Measurements from ENCODE around the gene FCN1. TPM values are rescaled to one million over a fixed set of nuclear protein-coding genes. Genes with fewer than 3 reads are reported as not detected.

The FCN1 gene
- total RNA-seq, 2 experiments from 2014 or later, result not detected

DNA sequence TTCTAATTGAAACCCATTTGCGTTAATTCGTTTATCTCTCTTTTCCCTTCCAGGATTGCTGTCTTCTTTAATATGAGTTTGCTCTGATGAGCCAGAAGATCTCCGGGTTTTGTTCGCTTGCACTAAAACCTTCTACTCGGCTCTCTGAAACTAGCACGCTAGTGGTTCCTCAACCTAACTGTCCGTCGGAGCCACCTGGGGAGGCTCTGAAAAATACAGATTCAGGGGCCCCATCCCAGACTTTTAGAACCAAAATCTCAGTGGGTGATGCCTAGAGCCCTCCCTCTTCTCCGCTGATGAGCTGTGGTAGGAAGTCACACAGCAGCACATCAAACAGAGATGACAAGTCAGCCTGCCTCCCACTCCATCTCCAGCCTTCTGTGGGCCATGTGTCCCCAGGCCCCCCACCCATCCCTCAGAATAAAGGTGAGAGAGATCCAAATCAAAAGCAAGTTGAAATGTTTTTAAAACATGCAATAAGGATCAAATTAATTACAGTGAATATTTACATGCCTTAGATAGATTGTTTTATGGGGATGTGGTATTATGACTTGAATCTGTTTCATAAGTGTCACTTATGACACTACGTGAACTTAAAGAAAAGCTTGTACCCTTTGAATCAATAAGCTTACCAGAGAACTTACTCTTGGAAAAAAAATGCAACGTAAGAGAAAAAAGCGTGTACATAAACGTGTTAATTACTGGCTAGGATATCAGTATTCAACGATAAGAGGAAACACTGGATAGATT, 20.7 kb downstream of the FCN1 start:
- H3K9me3 Mint-ChIP-seq, result peaks cover 9% of the 10 kb centered on the region
- H3K36me3 Mint-ChIP-seq, result no peaks in the 10 kb centered on the region
- CTCF ChIA-PET, result no interaction called here
- H3K27ac Mint-ChIP-seq, result no peak overlapping the region
- H3K4me1 Mint-ChIP-seq (ENCODE audit: low read depth), result no peaks in the 10 kb centered on the region
- intact Hi-C loops (cut with micrococcal nuclease), result no loop called here
- no peak overlapping the region for H3K4me3 Mint-ChIP-seq
- no peak for DNase-seq
- peaks cover 17% of the 10 kb centered on the region for H3K27me3 Mint-ChIP-seq
- POLR2A ChIA-PET, result no interaction called here

DNA sequence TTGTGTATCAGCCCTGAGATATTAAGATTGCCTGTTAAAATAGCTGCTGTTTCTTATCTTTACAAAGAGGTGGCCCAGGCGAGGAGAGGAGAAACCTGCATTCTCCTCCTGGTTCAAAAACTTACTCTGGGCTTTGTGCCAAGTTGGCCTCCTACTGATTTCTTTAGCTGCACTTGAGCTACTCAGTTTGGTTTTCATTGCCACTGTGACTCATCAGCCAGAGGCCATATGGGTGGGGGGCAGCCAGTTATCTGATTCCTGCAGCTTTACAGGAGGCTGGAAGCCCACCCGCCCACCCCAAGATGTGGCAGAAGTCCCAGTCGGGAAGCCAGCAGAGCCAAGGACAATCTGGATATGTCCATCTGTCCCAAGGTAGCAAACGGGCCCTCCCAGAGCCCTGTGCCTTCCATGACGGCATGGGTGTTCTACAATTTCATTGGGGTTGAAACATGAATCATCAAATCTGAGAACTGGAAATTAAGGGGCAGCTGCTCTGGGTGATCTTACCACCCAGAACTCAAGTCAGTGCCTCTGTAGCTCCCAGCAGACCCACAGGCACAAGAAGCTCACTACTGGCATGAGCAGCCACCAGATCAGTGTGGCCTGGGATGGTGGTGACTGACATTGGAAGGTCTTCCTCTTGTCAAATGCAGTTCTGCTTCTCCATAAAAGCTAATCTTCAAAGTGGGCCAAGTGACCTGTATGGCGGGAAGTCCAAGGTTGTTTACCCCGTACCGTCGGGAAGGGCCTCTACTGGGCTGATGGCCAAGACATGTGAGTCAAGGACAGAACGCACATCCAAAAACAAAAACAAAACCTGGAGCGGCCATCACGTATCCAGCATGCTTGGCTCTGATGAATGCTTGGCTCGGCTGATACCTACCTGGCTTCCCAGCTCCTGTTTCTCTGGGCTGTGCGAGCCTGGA, 21.5 kb downstream of the FCN1 start:
- no peaks in the 10 kb centered on the region for H3K4me1 Mint-ChIP-seq (ENCODE audit: low read depth)
- H3K4me3 Mint-ChIP-seq, result no peak overlapping the region
- no peaks in the 10 kb centered on the region for H3K36me3 Mint-ChIP-seq
- CTCF ChIA-PET, result no interaction called here
- H3K9me3 Mint-ChIP-seq, result peaks cover 9% of the 10 kb centered on the region
- POLR2A ChIA-PET, result no interaction called here
- peaks cover 21% of the 10 kb centered on the region for H3K27me3 Mint-ChIP-seq
- intact Hi-C loops (cut with micrococcal nuclease), result no loop called here
- H3K27ac Mint-ChIP-seq, result no peak overlapping the region
- DNase-seq, result no peak

DNA sequence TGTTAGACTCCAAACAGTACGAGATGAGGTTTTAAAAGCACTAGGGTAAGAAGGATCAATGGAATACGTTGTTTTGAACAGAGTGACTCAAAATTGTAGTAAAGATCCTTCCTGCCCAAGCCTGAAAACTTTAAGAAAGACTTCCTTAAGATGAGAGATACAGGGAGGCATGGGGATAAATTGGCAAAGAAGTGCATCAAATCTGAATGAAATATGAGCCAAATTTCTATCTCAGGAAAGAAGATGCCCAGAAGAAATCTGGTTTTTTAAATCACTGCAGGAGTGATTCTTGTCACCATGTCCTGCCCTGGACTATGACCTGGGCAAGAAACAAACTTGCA, 22.2 kb downstream of the FCN1 start:
- no peak overlapping the region for H3K27ac Mint-ChIP-seq
- no peaks in the 10 kb centered on the region for H3K36me3 Mint-ChIP-seq
- ChIA-PET CTCF (no interaction called here), POLR2A (no interaction called here)
- no peak overlapping the region for H3K4me3 Mint-ChIP-seq
- H3K9me3 Mint-ChIP-seq, result peaks cover 9% of the 10 kb centered on the region
- no peaks in the 10 kb centered on the region for H3K4me1 Mint-ChIP-seq (ENCODE audit: low read depth)
- no peak for DNase-seq
- intact Hi-C loops (cut with micrococcal nuclease), result no loop called here
- H3K27me3 Mint-ChIP-seq, result peaks cover 25% of the 10 kb centered on the region

DNA sequence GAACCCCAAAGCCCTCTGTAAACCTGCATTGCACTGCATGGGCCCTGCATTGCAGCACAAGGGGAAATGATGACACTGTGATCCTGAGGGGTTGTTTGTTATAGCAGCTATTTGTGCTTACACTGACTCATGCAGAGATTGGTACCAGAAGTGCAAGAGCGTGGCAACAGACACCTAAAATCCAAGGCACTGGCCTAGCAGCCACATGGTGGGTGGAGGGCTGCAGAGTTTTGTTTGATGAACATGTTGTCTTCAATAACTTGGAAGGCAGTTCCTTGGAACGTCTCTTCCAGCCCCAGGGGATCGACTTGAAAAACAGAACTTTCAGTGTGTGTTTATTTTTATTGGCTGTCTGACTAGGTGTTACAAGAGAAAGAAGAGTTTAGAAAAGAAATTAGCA, 22.6 kb downstream of the FCN1 start:
- no peaks in the 10 kb centered on the region for H3K36me3 Mint-ChIP-seq
- POLR2A ChIA-PET, result no interaction called here
- no peak overlapping the region for H3K4me3 Mint-ChIP-seq
- peaks cover 25% of the 10 kb centered on the region for H3K27me3 Mint-ChIP-seq
- peaks cover 9% of the 10 kb centered on the region for H3K9me3 Mint-ChIP-seq
- H3K27ac Mint-ChIP-seq, result no peak overlapping the region
- H3K4me1 Mint-ChIP-seq (ENCODE audit: low read depth), result no peaks in the 10 kb centered on the region
- no peak for DNase-seq
- intact Hi-C loops (cut with micrococcal nuclease), result no loop called here
- CTCF ChIA-PET, result no interaction called here

DNA sequence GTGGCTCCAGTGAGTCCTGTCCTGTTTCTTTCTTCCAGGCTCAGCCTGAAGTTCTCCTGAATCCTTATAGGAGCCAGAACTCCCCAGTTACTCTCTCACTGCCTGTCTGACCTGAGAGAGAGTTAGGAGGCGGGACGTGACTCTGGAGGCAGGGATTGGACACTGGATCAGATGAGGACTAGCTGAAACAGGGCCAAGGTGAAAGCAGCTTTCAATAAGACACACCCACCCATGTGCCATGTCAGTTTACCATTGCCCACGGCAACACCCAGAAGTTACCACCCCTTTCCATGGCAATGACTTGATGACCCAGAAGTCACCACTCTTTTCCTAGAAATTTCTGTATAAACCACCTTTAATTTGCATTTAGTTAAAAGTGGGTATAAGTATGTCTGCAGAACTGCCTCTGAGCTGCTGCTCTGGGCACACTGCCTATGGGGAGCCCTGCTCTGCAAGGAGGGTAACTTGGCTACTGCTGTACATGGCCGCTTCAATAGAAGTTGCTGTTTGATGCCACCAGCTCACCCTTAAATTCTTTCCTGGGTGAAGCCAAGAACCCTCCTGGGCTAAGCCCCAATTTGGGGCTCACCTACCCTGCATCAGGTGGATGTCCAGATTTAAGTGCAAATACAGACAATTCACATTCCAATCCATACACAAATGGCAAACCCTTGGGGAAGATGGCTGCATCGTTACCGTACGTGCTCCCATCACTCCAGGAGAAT, 23.4 kb downstream of the FCN1 start:
- no peaks in the 10 kb centered on the region for H3K4me1 Mint-ChIP-seq (ENCODE audit: low read depth)
- CTCF ChIA-PET, result no interaction called here
- H3K27me3 Mint-ChIP-seq, result peaks cover 25% of the 10 kb centered on the region
- H3K4me3 Mint-ChIP-seq, result no peak overlapping the region
- peaks cover 7% of the 10 kb centered on the region for H3K9me3 Mint-ChIP-seq
- intact Hi-C loops (cut with micrococcal nuclease), result no loop called here
- POLR2A ChIA-PET, result no interaction called here
- no peaks in the 10 kb centered on the region for H3K36me3 Mint-ChIP-seq
- DNase-seq, result no peak
- no peak overlapping the region for H3K27ac Mint-ChIP-seq

DNA sequence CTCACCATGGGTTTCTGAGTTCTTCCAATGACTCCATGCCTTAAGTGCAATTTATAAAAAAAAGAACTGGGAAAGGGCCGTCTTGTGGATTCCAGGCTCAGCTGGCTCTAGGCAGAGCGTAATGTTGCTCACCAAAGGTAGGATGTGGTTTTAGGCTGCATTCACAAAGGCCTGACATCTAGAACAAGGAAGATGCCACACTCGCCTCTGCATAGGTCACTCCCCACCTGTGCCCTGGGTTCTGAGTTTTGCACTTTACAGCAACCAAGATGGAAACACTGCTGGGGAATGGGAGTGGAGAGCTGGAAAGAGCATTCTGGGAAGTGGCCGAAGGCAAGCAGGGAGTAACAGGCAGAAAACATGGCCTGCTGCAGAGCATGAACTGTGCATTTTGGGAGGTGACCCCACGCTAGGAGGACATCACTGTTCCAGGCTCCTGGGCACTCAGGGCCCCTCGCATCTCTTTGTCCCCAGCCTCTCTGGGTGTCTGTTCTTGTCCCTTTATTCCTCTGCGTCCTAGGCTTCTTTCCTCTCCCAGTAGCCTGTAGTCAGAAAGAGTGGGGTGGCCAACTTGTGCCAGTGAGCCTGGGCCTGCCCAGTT, 24.8 kb downstream of the FCN1 start:
- no peaks in the 10 kb centered on the region for H3K9me3 Mint-ChIP-seq
- ChIA-PET CTCF (no interaction called here), POLR2A (no interaction called here)
- no peaks in the 10 kb centered on the region for H3K4me1 Mint-ChIP-seq (ENCODE audit: low read depth)
- peaks cover 24% of the 10 kb centered on the region for H3K27me3 Mint-ChIP-seq
- intact Hi-C loops (cut with micrococcal nuclease), result no loop called here
- H3K36me3 Mint-ChIP-seq, result no peaks in the 10 kb centered on the region
- no peak overlapping the region for H3K27ac Mint-ChIP-seq
- DNase-seq, result no peak
- no peak overlapping the region for H3K4me3 Mint-ChIP-seq

DNA sequence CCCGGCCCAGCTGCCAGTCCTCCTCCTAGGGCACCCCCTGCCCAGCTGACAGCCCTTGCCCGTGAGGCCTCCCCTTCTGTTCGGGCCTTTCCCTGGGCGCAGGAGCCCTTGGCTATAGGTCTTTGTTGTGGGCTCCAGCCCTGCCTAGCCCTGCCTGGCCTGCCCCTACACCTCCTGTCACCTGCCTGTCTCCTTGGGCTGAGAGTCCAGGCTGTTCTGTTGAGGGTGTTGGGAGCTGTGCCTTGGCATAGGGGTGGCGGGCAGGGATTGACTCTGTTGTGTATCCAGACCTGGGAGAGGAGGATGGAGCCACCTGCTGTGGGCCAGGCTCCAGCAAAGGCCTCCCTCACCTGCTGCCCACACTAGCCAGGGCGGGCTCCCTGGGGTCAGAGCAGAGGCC, 25.5 kb downstream of the FCN1 start:
- ChIA-PET CTCF (no interaction called here), POLR2A (no interaction called here)
- Mint-ChIP-seq H3K36me3 (no peaks in the 10 kb centered on the region), H3K27ac (no peak overlapping the region), H3K4me3 (no peak overlapping the region), H3K9me3 (no peaks in the 10 kb centered on the region), H3K4me1 (ENCODE audit: low read depth) (no peaks in the 10 kb centered on the region), H3K27me3 (peaks cover 22% of the 10 kb centered on the region)
- DNase-seq, result no peak
- intact Hi-C loops (cut with micrococcal nuclease), result no loop called here

DNA sequence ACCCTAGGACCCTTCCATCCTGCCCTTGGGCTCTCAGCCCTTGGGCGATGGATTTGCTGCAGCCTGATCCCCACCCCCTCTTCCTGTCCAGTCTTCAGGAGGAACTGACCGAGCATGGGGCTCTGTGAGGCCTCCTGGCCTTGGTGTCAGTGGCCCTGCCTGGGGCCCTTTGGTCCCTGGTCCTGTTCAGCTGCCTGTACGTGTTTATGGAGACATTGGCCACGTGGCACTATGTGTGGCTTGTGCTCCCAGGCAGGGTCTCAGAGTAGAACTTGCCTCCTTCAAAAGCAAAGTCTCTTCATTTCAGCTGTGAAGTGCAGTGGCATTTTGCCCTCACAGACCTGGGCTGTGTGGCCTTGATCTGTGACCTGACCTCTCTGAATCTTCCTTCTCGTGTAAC, 26.0 kb downstream of the FCN1 start:
- intact Hi-C loops (cut with micrococcal nuclease), result no loop called here
- no peak overlapping the region for H3K4me3 Mint-ChIP-seq
- ChIA-PET CTCF (no interaction called here), POLR2A (no interaction called here)
- H3K4me1 Mint-ChIP-seq (ENCODE audit: low read depth), result no peaks in the 10 kb centered on the region
- H3K27me3 Mint-ChIP-seq, result peaks cover 22% of the 10 kb centered on the region
- no peaks in the 10 kb centered on the region for H3K9me3 Mint-ChIP-seq
- H3K36me3 Mint-ChIP-seq, result no peaks in the 10 kb centered on the region
- DNase-seq, result no peak
- no peak overlapping the region for H3K27ac Mint-ChIP-seq

DNA sequence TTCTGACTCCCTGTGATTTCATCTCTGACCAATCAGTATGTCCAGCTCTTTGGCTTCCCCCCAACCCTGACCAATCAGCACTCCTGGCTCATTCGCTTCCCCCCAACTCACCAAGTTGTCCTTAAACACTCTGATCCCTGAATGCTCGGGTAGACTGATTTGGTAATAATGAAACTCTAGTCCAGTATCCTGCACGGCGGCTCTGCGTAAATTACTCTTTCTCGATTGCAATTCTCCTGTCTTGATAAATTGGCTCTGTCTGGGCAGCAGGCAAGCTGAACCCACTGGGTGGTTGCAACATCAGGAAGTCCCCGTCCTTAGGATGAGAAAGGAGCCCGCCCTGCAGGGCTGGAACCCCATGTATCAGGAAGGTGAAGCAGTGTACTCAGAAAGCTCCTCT, 26.7 kb downstream of the FCN1 start:
- ChIA-PET CTCF (no interaction called here), POLR2A (no interaction called here)
- Mint-ChIP-seq H3K4me1 (ENCODE audit: low read depth) (no peaks in the 10 kb centered on the region), H3K36me3 (no peaks in the 10 kb centered on the region), H3K4me3 (no peak overlapping the region), H3K27ac (no peak overlapping the region), H3K9me3 (no peaks in the 10 kb centered on the region), H3K27me3 (peaks cover 24% of the 10 kb centered on the region)
- no peak for DNase-seq
- intact Hi-C loops (cut with micrococcal nuclease), result no loop called here

DNA sequence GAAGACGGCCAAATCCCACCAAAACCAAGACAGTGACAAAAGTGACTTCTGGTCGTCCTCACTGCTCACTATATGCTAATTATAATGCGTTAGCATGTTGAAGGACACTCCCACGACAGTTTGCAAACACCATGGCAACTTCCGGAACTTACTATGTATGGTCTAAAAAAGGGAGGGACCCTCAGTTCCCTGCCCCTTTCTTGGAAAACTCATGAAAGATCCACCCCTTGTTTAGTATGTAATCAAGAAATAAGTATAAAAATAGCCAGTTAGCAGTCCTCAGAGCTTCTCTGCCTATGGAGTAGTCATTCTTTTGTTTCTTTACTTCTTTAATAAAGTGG, 27.6 kb downstream of the FCN1 start:
- H3K36me3 Mint-ChIP-seq, result no peaks in the 10 kb centered on the region
- intact Hi-C loops (cut with micrococcal nuclease), result no loop called here
- no peak overlapping the region for H3K27ac Mint-ChIP-seq
- DNase-seq, result no peak
- POLR2A ChIA-PET, result no interaction called here
- no peak overlapping the region for H3K4me3 Mint-ChIP-seq
- no peaks in the 10 kb centered on the region for H3K9me3 Mint-ChIP-seq
- peaks cover 20% of the 10 kb centered on the region for H3K27me3 Mint-ChIP-seq
- H3K4me1 Mint-ChIP-seq (ENCODE audit: low read depth), result no peaks in the 10 kb centered on the region
- CTCF ChIA-PET, result no interaction called here

DNA sequence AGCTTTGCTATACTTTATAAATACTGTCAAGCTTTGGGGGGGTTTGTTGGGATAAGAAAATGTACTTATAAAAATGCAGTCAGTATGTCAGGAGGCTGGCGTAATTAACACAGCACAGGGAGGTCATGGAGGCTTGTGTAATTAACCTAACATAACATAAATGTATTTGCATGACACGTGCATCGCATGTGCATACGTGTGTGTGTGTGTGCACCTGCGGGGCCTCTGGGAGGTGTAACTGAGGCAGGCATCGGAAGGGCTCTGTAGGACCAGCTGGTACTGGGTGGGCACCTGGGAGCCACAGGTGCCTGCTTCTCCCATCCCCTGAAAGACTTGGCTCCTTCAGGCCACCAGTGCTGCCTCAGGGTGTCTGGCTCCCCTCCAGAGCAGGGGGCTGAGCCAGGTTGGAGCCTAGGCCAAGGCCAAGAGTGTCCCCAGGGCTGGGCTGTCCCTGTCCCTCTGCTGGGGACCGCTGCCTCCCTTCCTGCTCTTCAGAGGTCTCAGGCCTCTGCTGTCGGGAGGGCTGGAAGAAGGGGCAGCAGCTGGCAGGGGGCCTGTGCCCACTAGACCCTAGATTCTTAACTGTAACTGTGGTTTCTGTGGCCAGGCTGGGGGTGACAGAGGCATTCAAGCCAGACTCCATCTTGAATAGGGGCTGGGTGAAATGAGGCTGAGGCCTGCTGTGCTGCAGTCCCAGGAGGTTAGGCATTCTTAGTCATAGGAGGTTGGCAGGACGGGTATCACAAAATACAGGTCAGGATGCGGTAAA, 28.1 kb downstream of the FCN1 start:
- ChIA-PET POLR2A (no interaction called here), CTCF (no interaction called here)
- peaks cover 17% of the 10 kb centered on the region for H3K27me3 Mint-ChIP-seq
- no peaks in the 10 kb centered on the region for H3K9me3 Mint-ChIP-seq
- H3K4me3 Mint-ChIP-seq, result no peak overlapping the region
- no peak overlapping the region for H3K27ac Mint-ChIP-seq
- H3K36me3 Mint-ChIP-seq, result no peaks in the 10 kb centered on the region
- no peaks in the 10 kb centered on the region for H3K4me1 Mint-ChIP-seq (ENCODE audit: low read depth)
- intact Hi-C loops (cut with micrococcal nuclease), result no loop called here
- DNase-seq, result no peak

DNA sequence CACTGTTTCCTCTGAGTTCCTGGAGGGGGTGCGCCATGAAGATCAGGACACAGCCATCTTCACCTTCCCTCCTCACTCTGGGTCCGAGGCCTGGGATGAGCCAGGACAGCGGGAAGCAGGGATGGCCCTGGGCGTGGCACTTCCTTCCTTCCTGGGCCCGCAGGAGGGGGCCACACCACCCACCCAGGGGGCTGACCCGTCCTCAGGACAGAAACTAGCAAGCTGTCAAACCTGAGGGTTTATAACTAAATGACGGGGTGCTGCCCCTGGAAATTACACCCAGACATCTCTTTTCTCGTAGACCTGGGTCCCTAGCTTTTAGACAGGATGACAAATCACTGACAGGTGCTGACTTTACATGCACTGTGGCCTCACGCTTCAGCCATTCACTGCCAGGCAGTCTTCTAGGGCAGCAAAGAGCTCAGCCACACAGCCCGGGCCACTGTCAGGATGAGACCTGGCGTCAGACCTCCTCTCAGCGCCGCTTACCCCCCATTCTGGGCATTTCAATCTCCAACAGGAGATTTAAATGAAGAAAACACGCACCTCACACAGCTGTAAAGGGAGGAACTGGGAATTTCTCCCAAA, 29.0 kb downstream of the FCN1 start:
- ChIA-PET CTCF (no interaction called here), POLR2A (no interaction called here)
- H3K4me3 Mint-ChIP-seq, result no peak overlapping the region
- no peaks in the 10 kb centered on the region for H3K4me1 Mint-ChIP-seq (ENCODE audit: low read depth)
- H3K9me3 Mint-ChIP-seq, result no peaks in the 10 kb centered on the region
- no peaks in the 10 kb centered on the region for H3K36me3 Mint-ChIP-seq
- DNase-seq, result no peak
- peaks cover 15% of the 10 kb centered on the region for H3K27me3 Mint-ChIP-seq
- intact Hi-C loops (cut with micrococcal nuclease), result no loop called here
- no peak overlapping the region for H3K27ac Mint-ChIP-seq

Measured in activated CD4-positive, alpha-beta memory T cell treated with anti-CD3 and anti-CD28 coated beads for 36 hours (primary cell).